GM12891 (cell line): ENCODE measurements around the gene LGALS12.
A peak's percentile ranks its signal among the peaks of the same experiment; 100 is the strongest.

Experiments
- DNase-seq: peaks from one replicate; pipeline ENCODE4 v3.0.0; 2011; ENCODE audit warnings: low spot score; ENCODE audit not compliant: insufficient read length
- FAIRE-seq: peaks from 2 replicates; lab custom pipeline; 2011; peaks lifted over from hg19 to GRCh38; lab: Jason Lieb, UNC
- PAX5 ChIP-seq: IDR thresholded peaks from 2 replicates; pipeline ENCODE4 v1.6.1; 2011; ENCODE audit warnings: low read length, moderate library complexity, mild to moderate bottlenecking; ENCODE audit not compliant: insufficient read depth, severe bottlenecking
- POLR2A ChIP-seq: IDR thresholded peaks from 2 replicates; pipeline ENCODE4 v1.6.1; 2011; ENCODE audit warnings: low read depth, low read length, control low read depth
- POLR2AphosphoS5 ChIP-seq: IDR thresholded peaks from 2 replicates; pipeline ENCODE4 v1.6.1; 2011; ENCODE audit warnings: low read depth, low read length, control low read depth
- POU2F2 ChIP-seq: IDR thresholded peaks from 2 replicates; pipeline ENCODE4 v1.6.1; 2011; ENCODE audit warnings: low read depth, mild to moderate bottlenecking, control low read depth, low read length, moderate library complexity
- SPI1 ChIP-seq: IDR thresholded peaks from 2 replicates; pipeline ENCODE4 v1.6.1; 2011; ENCODE audit warnings: low read depth, low read length, control low read depth
- TAF1 ChIP-seq: IDR thresholded peaks from 2 replicates; pipeline ENCODE4 v1.6.1; 2011; ENCODE audit warnings: low read depth, low read length, control low read depth

LGALS12 gene

DNA sequence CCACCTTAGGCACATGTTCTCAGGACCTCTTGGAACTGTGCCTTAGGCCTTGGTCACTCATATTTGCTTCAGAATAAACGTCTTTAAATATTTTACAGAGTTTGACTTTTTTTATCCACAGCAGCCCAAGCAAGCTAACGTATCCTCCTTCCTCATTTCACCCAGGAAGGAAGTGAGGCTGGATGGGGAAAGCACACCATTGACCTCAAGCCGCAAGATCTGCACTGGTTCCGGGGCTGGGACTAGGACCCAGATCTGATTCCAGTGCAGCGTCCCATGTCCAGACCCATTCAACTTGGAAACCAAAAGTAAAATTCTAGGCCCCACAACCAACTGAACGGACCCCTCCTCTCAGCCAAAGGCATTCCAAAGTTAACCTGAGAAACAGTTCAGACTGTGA is 2.4 kb upstream of the LGALS12 start:
- DNase-seq: no peak
- no peak for TF ChIP-seq POLR2A
- no peak for TF ChIP-seq POLR2AphosphoS5
- no peak for TF ChIP-seq PAX5
- no peak for TF ChIP-seq POU2F2
- TF ChIP-seq SPI1: no peak
- TF ChIP-seq TAF1: no peak
- no peak for FAIRE-seq

DNA sequence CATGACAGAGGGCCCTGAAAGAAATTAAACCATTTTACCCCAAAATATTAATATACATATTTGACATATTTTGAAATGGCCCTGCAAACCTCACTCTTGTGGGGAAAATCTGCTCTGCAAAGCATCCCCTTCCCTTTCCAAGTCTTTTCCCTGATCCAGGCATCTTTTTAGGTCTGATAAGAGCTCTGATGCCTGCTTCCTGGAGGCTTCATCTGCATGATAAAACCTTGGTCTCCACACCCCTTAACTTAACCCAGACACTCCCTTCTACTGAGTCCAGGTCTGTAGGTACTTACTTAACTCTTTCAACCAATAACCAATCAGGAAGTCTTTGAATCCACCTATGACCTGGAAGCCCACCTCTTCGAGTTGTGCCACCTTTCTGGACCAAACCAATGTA is 1.8 kb upstream of the LGALS12 start:
- FAIRE-seq: no peak
- TF ChIP-seq POU2F2 (no peak), SPI1 (no peak), POLR2A (no peak), POLR2AphosphoS5 (no peak), TAF1 (no peak), PAX5 (no peak)
- no peak for DNase-seq

GRCh38 chr11:63504933-63505586 is 824 bp upstream of the LGALS12 start:
- TF ChIP-seq POLR2A: no peak
- TF ChIP-seq PAX5: no peak
- TF ChIP-seq SPI1: no peak
- TF ChIP-seq POU2F2: no peak
- TF ChIP-seq POLR2AphosphoS5: no peak
- TF ChIP-seq TAF1: no peak
- DNase-seq: no peak
- no peak for FAIRE-seq

DNA sequence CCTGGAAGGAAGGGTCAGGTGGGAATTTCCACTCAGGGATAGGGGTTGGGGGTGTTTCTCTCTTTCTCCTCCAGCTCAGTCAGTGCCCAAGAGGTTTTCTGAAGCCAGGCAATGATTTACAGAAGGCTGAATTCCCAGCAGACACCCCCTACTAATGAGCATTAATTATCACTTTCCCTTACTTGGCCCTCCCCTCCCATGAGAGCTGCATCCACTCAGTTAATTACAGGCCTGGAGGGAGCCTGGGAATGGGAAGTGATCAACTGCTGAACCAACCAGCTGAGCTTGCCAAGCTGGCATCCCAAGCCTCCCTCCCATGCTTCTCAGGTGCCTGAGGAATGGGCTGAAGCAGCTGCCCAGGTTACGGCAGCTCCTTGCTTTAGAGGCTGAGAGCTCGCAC is 992 bp downstream of the LGALS12 start:
- FAIRE-seq: no peak
- DNase-seq: no peak
- TF ChIP-seq POLR2AphosphoS5 (no peak), TAF1 (no peak), POLR2A (no peak), POU2F2 (no peak), PAX5 (no peak), SPI1 (no peak)

GRCh38 chr11:63507511-63507910 is 1.6 kb downstream of the LGALS12 start:
- no peak for TF ChIP-seq POLR2AphosphoS5
- DNase-seq: no peak
- FAIRE-seq: no peak

- FAIRE-seq: no peak
- TF ChIP-seq PAX5: no peak
- TF ChIP-seq POU2F2: no peak
- no peak for TF ChIP-seq POLR2A
- no peak for TF ChIP-seq TAF1
- no peak for TF ChIP-seq POLR2AphosphoS5
- TF ChIP-seq SPI1: no peak
- DNase-seq: no peak
Measured at GRCh38 chr11:63508009-63508408, 2.1 kb downstream of the LGALS12 start.

GRCh38 chr11:63508745-63509144 is 2.9 kb downstream of the LGALS12 start:
- FAIRE-seq (no peak), DNase-seq (no peak)
- TF ChIP-seq POU2F2: no peak
- TF ChIP-seq POLR2AphosphoS5: no peak
- peak; percentile 33; the same call in 1 of the 2 replicates for TF ChIP-seq SPI1
- TF ChIP-seq TAF1: no peak
- TF ChIP-seq POLR2A: no peak
- no peak for TF ChIP-seq PAX5

- TF ChIP-seq POLR2AphosphoS5 (no peak), SPI1 (no peak), TAF1 (no peak), PAX5 (no peak), POLR2A (no peak), POU2F2 (no peak)
- FAIRE-seq (no peak), DNase-seq (no peak)
Measured at GRCh38 chr11:63510360-63511047, 4.6 kb downstream of the LGALS12 start.

DNA sequence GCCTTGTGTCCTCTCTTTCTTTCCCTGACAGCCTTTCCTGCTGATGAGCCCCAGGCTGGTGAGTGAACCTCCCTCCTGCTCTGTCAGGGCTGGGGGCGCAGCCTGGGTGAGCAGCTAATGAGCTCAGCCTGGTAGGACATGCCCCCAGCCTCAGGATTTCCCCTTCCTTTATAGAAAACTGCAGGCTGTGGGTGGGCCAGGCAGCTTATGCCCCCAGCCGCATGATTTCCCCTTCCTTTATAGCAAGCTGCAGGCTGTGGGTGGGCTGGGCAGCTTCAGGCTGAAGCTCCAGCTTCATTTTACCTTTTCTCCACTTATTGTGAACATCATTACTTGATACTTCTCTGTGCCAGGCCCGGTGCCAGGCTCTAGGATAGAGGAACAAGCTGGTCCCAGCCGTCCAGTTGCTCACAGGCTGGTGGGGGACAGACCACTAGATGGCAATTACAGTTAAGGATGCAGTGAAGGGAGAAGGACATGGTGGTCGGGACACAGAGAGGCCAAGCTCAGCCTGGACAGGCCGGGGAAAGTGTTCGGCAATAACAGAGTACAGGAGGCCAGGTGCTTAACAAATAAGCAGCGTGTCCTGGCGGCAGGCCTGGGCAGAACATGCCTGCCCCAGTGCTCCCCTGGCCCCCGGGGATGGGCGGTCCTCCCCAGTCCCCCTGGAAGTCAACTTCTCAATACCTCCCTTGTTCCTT is 5.3 kb downstream of the LGALS12 start:
- FAIRE-seq: no peak
- TF ChIP-seq POLR2AphosphoS5: no peak
- no peak for TF ChIP-seq SPI1
- no peak for TF ChIP-seq TAF1
- no peak for DNase-seq

GRCh38 chr11:63512816-63513215 is 6.9 kb downstream of the LGALS12 start:
- TF ChIP-seq SPI1: no peak
- TF ChIP-seq PAX5: no peak
- no peak for TF ChIP-seq TAF1
- no peak for TF ChIP-seq POLR2AphosphoS5
- TF ChIP-seq POU2F2: no peak
- no peak for TF ChIP-seq POLR2A
- FAIRE-seq (no peak), DNase-seq (no peak)
